Activated naive CD8-positive, alpha-beta T cell treated with anti-CD3 and anti-CD28 coated beads, Interleukin-2, amount 50 U/mL, for 24 hours (primary cell): ENCODE results near the gene TRIM10.
A peak's percentile ranks its signal among the peaks of the same experiment; 100 is the strongest.
"Not testable (repeated sequence)": the region's sequence is repeated elsewhere in the genome, so short reads cannot be mapped to it uniquely, and the experiment has no call there.

Experiments used
- ATAC-seq: fragments of 150-1000 bp; cut with Tn5 transposase; one replicate; pipeline ENCODE4 v1.10.0; 2021
- DNase-seq: peaks from one replicate; pipeline ENCODE4 v3.0.0; 2021
- H3K27ac Mint-ChIP-seq: one replicate; pipeline ENCODE4 v1.8.0; 2021; ENCODE audit warnings: mild to moderate bottlenecking, mixed read lengths
- H3K27me3 Mint-ChIP-seq: one replicate; pipeline ENCODE4 v1.8.0; 2021; ENCODE audit warnings: mixed read lengths
- H3K36me3 Mint-ChIP-seq: one replicate; pipeline ENCODE4 v1.8.0; 2021; ENCODE audit warnings: low read depth, mixed read lengths
- H3K4me1 Mint-ChIP-seq: one replicate; pipeline ENCODE4 v1.8.0; 2021; ENCODE audit warnings: mixed read lengths
- H3K4me3 Mint-ChIP-seq: one replicate; pipeline ENCODE4 v1.8.0; 2021; ENCODE audit warnings: mild to moderate bottlenecking, moderate library complexity, mixed read lengths
- H3K9me3 Mint-ChIP-seq: one replicate; pipeline ENCODE4 v1.8.0; 2021; ENCODE audit warnings: mixed read lengths

Gene TRIM10

DNA sequence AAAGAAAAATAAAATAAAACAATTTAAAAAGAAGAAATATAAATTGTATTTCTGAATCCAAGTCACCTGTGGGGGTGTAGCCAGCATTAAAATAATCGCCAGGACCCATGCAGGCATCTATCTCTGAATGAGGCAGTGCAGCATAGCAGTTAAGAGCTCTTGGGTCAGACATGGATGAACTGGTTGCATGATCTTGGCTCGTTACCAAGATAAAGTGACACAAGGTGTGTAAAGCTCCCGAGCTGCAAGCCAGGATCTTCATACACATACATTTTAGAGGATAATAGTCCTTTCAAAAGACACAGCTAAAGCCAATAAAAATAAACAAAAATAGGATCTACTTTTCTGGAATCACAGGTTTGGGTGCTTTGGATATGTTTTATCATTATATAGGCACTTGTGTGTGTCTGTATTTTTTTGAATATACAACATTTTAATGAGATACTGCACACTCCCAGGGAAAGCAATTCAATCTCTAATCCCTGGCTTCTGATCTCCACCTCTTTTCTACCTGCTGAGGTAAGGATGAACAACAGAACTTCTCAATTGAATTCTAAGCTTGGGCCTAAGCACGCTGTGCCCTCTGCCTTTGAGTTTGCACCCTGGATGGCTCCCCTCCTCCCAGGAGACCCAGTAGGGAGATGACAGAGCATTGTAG, 8.9 kb downstream of the TRIM10 start:
- no peaks in the 10 kb centered on the region for H3K4me1 Mint-ChIP-seq
- H3K4me3 Mint-ChIP-seq = no peak overlapping the region
- ATAC-seq (no peak), DNase-seq (no peak)
- no peak overlapping the region for H3K27ac Mint-ChIP-seq
- H3K27me3 Mint-ChIP-seq = peaks cover 7% of the 10 kb centered on the region
- H3K36me3 Mint-ChIP-seq = no peaks in the 10 kb centered on the region
- no peaks in the 10 kb centered on the region for H3K9me3 Mint-ChIP-seq

DNA sequence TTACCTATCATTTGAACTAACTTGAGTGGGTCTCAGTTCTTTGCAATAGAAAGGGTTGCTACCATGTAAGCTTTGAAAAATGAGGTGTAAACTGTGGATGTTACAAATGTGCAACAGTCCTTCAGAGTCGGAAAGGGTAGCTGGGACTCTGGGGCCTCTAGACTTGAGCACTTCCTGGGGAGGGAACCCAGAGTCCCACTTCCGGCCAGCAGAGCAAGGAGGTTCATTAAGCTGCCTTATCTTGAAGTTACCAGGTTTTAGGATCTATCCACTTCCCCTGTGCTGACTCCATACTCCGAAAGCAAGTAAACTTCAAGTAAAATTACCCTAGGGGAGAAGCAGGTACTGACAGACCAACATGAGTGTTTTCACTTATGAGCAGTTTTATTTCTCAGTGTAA, 9.4 kb downstream of the TRIM10 start:
- Mint-ChIP-seq H3K9me3 (no peaks in the 10 kb centered on the region), H3K36me3 (no peaks in the 10 kb centered on the region), H3K4me1 (no peaks in the 10 kb centered on the region), H3K27ac (no peak overlapping the region), H3K27me3 (peaks cover 7% of the 10 kb centered on the region), H3K4me3 (no peak overlapping the region)
- DNase-seq (no peak), ATAC-seq (no peak)

- H3K36me3 Mint-ChIP-seq = no peaks in the 10 kb centered on the region
- no peak overlapping the region for H3K4me3 Mint-ChIP-seq
- DNase-seq (no peak), ATAC-seq (no peak)
- H3K4me1 Mint-ChIP-seq = no peaks in the 10 kb centered on the region
- H3K27ac Mint-ChIP-seq = no peak overlapping the region
- no peaks in the 10 kb centered on the region for H3K9me3 Mint-ChIP-seq
- H3K27me3 Mint-ChIP-seq = peaks cover 7% of the 10 kb centered on the region
These were observed 10.2 kb downstream of the TRIM10 start for GRCh38 chr6:30150671-30151395.

DNA sequence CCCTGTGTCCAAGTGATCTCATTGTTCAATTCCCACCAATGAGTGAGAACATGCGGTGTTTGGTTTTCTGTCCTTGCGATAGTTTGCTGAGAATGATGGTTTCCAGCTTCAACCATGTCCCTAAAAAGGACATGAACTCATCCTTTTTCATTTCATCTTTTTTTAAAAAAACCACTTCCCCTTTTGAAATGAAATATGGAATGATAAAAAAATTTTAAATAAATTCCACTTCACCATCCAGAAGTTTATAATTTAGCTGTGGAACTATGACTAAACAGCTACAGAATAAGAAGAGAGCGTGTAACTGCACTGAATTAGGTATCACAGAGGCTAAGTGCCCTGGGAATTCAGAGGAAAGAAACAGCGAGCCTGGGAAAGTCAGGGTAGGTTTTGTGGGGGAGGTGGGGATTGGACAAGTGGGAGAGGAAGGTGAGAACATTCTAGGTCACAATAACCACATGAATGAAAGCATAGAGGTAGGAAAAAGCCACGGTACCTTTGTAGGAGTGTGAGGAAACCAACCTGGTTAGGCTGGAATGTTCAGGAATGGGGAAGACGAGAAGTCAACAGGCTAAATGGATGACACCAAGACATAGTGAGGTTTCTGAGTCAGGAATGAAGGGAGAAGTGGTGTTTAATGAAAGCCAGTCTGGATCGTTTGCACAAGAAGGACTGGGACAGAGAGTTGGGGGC, 11.0 kb downstream of the TRIM10 start:
- Mint-ChIP-seq H3K4me1 (no peaks in the 10 kb centered on the region), H3K27me3 (peaks cover 8% of the 10 kb centered on the region), H3K9me3 (no peaks in the 10 kb centered on the region), H3K27ac (no peak overlapping the region), H3K36me3 (no peaks in the 10 kb centered on the region), H3K4me3 (no peak overlapping the region)
- DNase-seq (no peak), ATAC-seq (no peak)

- Mint-ChIP-seq H3K27me3 (peaks cover 11% of the 10 kb centered on the region), H3K9me3 (no peaks in the 10 kb centered on the region), H3K27ac (no peak overlapping the region)
These were observed 11.8 kb downstream of the TRIM10 start for GRCh38 chr6:30149234-30149633.

GRCh38 chr6:30147096-30147495, 13.9 kb downstream of the TRIM10 start:
- no peaks in the 10 kb centered on the region for H3K36me3 Mint-ChIP-seq
- DNase-seq = no peak
- H3K4me3 Mint-ChIP-seq = no peak overlapping the region
- H3K27ac Mint-ChIP-seq = no peak overlapping the region
- no peaks in the 10 kb centered on the region for H3K9me3 Mint-ChIP-seq
- ATAC-seq = peak; percentile 36
- H3K4me1 Mint-ChIP-seq = no peaks in the 10 kb centered on the region
- peaks cover 23% of the 10 kb centered on the region for H3K27me3 Mint-ChIP-seq

More at GRCh38 chr6:30149234-30149633, 11.8 kb downstream of the TRIM10 start:
- no peaks in the 10 kb centered on the region for H3K4me1 Mint-ChIP-seq
- no peak overlapping the region for H3K4me3 Mint-ChIP-seq
- ATAC-seq (no peak), DNase-seq (no peak)
- no peaks in the 10 kb centered on the region for H3K36me3 Mint-ChIP-seq

- Mint-ChIP-seq H3K9me3 (no peaks in the 10 kb centered on the region), H3K36me3 (no peaks in the 10 kb centered on the region), H3K27me3 (peaks cover 34% of the 10 kb centered on the region), H3K4me1 (no peaks in the 10 kb centered on the region), H3K27ac (no peak overlapping the region), H3K4me3 (no peak overlapping the region)
- ATAC-seq = no peak
- no peak for DNase-seq
These were observed 15.2 kb downstream of the TRIM10 start for GRCh38 chr6:30145818-30146217.

GRCh38 chr6:30144811-30145210, 16.2 kb downstream of the TRIM10 start:
- peaks cover 39% of the 10 kb centered on the region for H3K27me3 Mint-ChIP-seq
- no peaks in the 10 kb centered on the region for H3K9me3 Mint-ChIP-seq
- ATAC-seq (no peak), DNase-seq (no peak)
- H3K4me3 Mint-ChIP-seq = no peak overlapping the region
- no peaks in the 10 kb centered on the region for H3K36me3 Mint-ChIP-seq
- no peak overlapping the region for H3K27ac Mint-ChIP-seq
- H3K4me1 Mint-ChIP-seq = no peaks in the 10 kb centered on the region

DNA sequence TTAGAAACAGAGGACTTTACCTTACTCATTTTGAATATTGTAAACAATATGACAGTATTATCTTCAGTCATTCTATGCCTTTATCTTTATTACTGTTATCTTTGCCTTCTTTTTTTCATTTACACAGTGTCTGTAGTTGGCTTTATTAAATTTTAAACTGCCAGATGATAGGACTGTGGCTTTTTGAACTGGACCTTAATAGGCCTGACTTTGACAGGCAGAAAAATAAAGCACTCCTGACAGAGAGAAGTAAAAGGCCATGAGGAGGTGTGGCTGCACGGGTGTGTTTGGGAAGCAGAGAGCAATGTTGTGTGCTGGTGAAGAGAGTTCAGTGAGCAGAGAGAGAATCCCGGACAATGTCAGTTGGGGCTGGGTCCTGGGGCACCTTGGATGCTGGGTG, 17.2 kb downstream of the TRIM10 start:
- Mint-ChIP-seq H3K9me3 (no peaks in the 10 kb centered on the region), H3K36me3 (no peaks in the 10 kb centered on the region), H3K4me3 (no peak overlapping the region), H3K27me3 (peaks cover 42% of the 10 kb centered on the region), H3K27ac (no peak overlapping the region), H3K4me1 (no peaks in the 10 kb centered on the region)
- ATAC-seq (no peak), DNase-seq (no peak)

DNA sequence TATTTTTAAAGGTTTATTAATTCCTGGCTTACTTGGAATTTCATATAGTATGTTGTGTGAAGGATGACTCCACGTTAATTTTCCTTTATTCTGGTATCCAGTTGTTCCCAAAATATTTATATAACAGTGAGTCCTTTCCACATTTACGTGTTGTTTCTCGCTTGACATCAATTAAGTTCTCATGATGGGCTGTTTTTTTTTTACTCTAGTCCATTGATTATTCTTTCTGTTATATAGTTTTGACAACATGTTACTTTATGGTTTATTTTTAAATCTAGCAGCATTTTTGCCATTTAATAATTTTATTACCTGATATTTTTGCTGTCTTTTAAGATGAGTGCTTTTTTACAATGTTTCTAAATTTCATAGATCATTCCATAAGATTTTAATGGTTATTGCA, 18.3 kb downstream of the TRIM10 start:
- H3K4me1 Mint-ChIP-seq = no peaks in the 10 kb centered on the region
- no peak for DNase-seq
- H3K9me3 Mint-ChIP-seq = no peaks in the 10 kb centered on the region
- H3K4me3 Mint-ChIP-seq = no peak overlapping the region
- H3K36me3 Mint-ChIP-seq = no peaks in the 10 kb centered on the region
- H3K27me3 Mint-ChIP-seq = peaks cover 47% of the 10 kb centered on the region
- no peak overlapping the region for H3K27ac Mint-ChIP-seq
- no peak for ATAC-seq

- not testable (repeated sequence) for H3K36me3 Mint-ChIP-seq, ATAC-seq, H3K4me3 Mint-ChIP-seq, H3K9me3 Mint-ChIP-seq, H3K4me1 Mint-ChIP-seq, DNase-seq, H3K27ac Mint-ChIP-seq
- H3K27me3 Mint-ChIP-seq = peaks cover 48% of the 10 kb centered on the region
These were observed 20.8 kb downstream of the TRIM10 start for GRCh38 chr6:30140240-30140639.

DNA sequence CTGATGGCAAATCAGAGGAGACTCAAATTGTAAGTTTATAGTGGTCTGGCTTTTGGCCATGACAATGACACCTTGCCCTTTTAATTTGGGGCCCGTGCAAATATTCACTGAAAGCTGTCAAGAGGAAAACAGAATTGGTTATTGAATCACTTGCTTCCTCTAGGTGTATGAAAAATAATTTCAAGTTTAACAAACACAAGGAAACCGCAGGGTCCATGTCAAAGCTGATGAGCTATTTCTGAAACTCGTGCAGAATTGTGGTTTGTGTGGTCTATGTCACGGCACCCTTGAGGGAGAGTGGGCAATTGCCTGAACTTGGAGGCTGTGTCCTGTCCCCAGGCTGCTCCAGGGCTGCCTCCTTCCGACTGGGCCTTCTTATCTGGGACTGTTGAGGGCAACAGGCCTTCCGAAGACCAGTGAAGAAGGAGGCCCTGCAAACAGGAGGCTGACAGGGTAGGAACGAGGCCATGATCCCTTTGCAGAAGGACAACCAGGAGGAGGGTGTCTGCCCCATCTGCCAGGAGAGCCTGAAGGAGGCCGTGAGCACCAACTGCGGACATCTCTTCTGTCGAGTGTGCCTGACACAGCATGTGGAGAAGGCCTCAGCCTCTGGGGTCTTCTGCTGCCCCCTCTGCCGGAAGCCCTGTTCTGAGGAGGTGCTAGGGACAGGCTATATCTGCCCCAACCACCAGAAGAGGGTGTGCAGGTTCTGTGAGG, 24.3 kb downstream of the TRIM10 start:
- Mint-ChIP-seq H3K27ac (no peak overlapping the region), H3K9me3 (no peaks in the 10 kb centered on the region), H3K4me3 (no peak overlapping the region), H3K27me3 (peaks cover 47% of the 10 kb centered on the region), H3K36me3 (no peaks in the 10 kb centered on the region), H3K4me1 (peaks cover 2% of the 10 kb centered on the region)
- DNase-seq = no peak
- ATAC-seq = no peak

DNA sequence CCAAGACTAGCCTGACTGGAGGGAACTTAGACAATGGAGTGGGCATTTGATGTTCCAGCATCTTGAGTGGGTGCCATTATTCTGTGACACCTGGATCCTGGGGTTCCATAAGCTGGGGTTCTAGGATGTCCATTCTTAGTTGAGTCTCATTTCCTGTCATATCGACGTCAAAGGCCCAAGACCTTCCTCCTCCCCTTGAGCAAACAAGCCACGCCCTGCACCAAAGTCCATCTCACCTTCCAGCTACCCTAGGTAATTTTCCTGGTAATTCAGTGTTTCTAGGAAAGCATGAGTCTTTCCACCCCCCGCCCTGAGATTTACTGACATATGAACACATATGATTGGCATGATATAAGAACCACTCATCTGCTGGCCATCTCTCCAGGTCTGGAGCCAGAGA, 25.3 kb downstream of the TRIM10 start, which contains the start of gene TRIM40:
TSS of gene TRIM40 (plus strand) at position 384 of the 400 bp plus-strand sequence. CDS start 897 bp downstream, outside the sequence.
- ATAC-seq (no peak), DNase-seq (no peak)
- H3K36me3 Mint-ChIP-seq = no peaks in the 10 kb centered on the region
- peaks cover 47% of the 10 kb centered on the region for H3K27me3 Mint-ChIP-seq
- no peaks in the 10 kb centered on the region for H3K9me3 Mint-ChIP-seq
- no peak within 1 kb of the TSS for H3K4me3 Mint-ChIP-seq
- no peak within 1 kb of the TSS for H3K27ac Mint-ChIP-seq
- H3K4me1 Mint-ChIP-seq = peaks cover 6% of the 10 kb centered on the region

GRCh38 chr6:30135147-30135546, 25.9 kb downstream of the TRIM10 start:
- Mint-ChIP-seq H3K4me3 (no peak overlapping the region), H3K27ac (no peak overlapping the region), H3K36me3 (no peaks in the 10 kb centered on the region), H3K4me1 (peaks cover 12% of the 10 kb centered on the region), H3K9me3 (no peaks in the 10 kb centered on the region), H3K27me3 (peaks cover 50% of the 10 kb centered on the region)
- ATAC-seq = no peak
- DNase-seq = no peak
